Glomerular visceral epithelial cell (primary cell): Measurements from ENCODE around the gene ABCC1.
"Not testable (repeated sequence)": the region's sequence is repeated elsewhere in the genome, so short reads cannot be mapped to it uniquely, and the experiment has no call there.

Source experiments
- DNase-seq: peaks from one replicate; pipeline ENCODE4 v3.0.0-alpha.2; 2016; ENCODE audit errors: extremely low spot score

The ABCC1 gene

DNA sequence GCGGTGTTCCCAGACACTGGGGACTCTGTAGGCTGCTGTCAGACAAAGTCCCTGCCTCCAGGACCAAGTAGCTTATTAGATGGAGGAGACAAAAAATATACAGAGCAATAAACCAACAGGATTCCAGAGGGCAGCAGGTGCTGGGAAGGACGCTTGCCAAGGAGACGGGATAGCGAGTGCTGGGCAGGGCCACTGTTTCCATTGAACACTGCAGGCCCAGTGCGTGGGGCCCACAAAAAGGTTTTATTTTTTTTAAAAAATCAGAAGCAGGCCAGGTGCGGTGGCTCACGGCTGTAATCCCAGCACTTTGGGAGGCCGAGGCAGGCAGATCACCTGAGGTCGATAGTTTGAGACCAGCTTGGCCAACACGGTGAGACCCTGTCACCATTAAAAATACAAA, 189.6 kb downstream of the ABCC1 start:
- DNase-seq, result no peak

DNA sequence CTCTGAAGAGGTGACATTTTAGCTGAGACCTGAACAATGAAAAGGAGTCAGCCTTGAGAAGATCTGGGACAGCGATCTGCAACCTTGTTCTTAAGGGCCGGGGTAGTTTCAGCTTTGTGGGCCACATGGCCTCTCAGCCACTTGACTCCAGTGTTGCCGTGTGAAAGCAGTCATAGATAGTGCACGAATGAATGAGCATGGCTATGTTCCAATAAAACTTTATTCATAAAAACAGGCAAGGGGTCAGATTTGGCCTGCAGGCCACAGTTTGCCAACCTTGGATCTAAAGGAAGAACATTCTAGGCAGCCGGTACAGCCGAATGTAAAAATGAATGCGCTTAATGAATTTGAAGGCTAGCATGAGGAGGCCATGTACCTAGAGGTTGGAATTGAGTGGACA, 190.4 kb downstream of the ABCC1 start:
- no peak for DNase-seq

DNA sequence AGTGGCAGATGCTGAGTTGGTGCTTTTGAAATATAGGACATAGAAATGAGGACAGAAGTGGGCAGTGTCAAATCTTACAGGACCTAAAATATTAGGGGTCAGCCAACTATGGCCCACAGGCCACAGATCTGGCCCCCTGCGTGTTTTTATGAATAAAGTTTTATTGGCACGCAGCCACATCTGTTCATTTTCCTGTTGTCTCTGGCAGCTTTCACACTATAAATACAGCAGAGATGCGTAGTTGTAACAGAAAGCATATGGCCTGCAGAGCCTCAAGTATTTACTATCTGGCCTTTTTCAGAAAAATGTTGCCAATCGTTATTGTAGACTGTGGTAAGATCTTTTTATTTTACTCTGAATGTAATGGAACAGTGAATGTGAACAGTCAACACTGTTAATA, 191.1 kb downstream of the ABCC1 start:
- no peak for DNase-seq

DNA sequence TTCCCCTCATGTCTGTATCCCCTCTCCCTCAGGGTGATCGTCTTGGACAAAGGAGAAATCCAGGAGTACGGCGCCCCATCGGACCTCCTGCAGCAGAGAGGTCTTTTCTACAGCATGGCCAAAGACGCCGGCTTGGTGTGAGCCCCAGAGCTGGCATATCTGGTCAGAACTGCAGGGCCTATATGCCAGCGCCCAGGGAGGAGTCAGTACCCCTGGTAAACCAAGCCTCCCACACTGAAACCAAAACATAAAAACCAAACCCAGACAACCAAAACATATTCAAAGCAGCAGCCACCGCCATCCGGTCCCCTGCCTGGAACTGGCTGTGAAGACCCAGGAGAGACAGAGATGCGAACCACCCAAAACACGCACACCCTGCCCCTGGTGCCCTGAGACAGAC, 191.7 kb downstream of the ABCC1 start:
- DNase-seq, result no peak

DNA sequence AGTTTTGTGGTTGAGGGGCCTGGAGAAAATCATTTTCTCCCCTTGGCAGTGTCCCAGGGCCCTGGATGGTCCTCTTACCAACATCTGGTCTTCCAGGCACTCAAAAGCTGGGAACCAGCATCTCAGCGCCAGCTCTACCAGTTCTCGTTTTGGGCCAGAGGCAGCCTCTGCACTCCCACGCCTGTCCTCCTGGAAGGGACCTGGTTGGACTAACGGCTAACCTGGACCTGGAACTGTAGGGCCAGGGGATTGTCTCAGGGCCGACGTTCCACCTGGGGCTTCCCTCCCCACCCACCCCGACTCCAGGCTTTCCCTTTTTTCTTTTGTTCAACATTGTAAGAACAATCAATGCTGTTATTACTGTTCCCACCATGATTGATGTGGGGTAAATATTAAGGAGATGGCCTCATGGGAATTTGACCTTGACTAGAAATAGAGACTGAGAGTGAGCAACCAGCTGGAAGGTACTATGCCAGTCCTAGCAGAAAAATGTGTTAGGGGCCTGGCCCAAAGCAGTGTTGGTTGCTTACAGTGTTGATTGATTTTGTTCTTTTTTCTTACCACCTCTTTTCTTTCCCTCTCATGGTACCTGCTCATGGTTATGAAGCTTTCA, 192.5 kb downstream of the ABCC1 start:
- DNase-seq, result no peak

DNA sequence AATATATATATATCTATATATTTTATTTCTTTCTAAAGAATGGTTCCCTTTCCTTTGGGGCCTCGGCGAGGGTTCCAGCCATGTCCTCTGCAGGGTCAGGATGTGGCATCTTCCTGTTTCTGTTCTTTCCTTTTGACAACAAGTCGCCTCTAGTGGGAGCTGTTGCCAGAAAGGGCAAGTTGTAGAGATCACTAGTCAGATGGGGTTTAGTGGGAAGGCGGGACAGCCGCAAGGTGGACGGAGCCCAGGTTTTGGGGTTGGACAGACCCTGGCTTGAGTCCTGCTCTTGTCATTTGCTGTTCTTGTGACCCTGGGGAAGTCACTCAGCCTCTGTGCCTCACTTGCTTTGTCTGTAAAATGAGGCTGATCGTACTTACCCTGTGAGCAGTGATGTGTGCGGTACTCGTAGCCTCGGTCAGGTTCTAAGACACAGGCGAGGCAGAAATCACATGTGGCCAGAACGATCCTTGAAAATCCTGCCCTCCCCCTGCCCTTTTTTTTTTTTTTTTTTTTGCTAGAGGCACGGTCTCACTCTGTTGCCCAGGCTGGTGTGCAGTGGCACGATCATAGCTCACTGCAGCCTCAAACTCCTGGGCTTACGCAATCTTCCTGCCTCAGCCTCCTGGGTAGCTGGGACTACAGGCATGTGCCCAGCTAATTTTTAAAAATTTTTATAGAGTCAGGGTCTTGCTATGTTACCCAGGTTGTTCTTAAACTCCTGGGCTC, 193.8 kb downstream of the ABCC1 start:
- DNase-seq, result peak; percentile 27

DNA sequence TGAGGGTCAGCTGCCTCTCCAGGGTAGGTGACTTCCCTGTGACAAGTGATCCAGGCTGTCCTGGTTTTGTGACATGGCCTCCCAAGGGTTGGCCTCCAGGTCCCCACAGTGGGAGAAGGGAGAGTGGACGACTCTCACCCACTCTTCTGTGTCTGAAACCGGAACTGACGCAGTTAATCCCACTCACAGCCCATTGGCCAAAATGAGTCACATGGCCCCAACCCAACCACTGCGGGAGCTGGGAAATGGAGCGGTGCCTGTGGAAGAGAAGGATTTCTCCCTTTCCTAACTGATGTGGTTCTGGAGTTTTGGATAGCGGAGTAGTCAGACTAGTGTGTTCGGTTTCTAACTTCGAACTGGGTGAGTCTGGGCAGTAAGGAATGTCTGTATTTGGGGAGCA, 194.5 kb downstream of the ABCC1 start:
- DNase-seq, result peak; percentile 25

DNA sequence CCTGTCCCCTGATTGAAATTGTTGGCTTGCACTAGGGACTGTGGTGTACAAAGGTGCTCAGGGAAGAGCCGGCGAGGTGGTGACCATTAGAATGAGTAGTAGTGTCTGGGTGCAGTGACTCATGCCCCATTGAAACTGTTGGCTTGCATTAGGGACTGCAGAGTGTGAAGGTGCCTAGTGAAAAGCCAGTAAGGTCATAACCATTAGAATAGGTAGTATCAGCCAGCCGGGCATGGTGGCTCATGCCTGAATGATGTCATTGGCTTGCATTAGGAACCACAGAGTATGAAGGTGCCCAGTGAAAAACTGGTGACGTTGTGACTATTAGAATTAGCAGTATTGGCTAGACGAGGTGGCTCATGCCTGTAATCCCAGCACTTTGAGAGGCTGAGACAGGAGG, 195.0 kb downstream of the ABCC1 start:
- peak; percentile 86 for DNase-seq

DNA sequence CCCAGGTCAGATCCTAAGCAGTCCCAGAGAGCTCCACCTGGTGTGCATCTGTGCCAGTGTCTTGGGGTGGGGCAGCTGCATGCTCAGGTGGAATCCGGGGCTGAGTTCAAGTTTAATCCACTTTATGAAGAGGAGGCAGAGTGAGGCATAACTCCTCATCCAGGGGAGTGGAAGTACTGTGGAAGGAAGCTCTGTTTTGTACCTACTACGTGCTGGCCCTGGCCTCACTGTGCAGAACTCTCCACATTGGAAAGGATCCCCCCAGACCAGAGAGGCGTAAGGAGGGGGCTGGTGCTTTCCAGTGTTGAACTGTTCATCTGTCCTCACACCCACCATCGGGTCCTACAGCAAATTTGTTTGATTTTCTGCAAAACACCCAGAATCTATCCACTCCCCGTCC, 195.9 kb downstream of the ABCC1 start:
- DNase-seq, result no peak

DNA sequence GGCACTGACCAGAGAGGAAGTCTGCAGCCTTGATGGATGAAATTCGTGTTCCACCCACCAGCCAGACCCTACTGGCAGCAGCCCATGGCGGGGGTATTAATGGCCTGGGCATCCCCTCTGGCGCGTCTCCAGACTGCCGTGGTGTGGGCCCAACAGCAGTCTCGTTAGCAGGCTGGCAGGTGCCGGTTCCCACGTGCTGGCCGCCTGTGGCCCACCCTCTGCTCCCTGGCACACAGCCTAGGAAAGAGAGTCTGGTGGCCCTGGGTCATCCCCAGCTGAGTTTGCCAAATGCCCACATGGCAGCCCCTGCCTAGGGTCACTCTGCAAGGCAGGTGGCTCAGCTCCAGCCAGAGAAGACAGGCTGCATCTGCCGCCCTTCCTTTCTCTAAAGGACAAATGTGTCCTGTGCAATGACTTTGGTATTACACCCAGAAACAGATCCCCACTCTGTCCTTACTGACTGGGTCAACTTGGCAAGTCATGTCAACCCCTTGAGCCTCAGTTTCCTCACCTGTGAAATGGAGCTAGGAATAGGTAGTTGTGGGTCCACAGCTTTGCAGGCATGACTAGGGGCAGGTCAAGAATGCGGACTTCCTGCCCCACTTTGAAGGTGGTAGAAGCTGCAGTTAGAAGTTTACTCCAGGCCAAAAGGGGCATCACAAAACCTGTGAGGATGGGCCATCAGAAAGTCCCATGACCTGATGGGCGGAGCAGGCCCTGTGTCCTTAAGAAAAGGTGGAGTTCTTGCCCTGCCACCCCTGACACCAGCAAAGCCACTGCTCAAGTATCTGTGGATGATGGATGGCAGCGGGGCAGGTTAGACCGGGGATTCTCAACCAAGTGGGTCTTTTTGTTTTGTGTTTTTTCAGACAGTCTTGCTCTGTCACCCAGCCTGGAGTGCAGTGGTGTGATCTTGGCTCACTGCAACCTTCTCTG, 197.2 kb downstream of the ABCC1 start:
- no peak for DNase-seq

DNA sequence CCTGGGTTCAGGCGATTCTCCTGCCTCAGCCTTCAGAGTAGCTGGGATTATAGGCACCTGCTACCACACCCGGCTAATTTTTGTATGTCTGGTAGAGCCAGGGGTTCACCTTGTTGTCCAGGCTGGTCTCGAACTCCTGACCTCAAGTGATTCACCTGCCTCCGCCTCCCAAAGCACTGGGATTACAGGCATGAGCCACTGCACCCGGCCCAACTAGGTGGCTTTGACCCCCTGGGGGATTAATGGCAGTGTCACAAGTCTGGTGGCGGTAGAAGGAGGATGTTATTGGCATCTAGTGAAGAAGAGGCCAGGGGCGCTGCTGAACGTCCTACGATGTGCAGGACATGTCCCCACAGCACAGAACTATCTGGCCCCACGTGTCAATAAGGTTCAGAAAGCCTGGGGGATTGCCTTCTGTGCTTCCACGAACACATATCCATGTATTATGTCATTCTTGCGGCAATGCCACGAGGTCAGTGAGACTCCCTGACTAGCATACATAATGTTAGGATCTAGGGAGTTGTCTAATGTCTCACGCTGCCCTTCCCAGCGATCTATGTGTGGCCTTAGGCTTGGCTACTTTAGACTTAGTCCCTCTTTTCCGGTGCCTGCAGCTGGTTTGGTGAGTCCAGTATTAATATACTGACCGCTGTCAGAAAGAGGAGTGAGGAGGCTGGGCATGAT, 198.0 kb downstream of the ABCC1 start:
- DNase-seq, result no peak

DNA sequence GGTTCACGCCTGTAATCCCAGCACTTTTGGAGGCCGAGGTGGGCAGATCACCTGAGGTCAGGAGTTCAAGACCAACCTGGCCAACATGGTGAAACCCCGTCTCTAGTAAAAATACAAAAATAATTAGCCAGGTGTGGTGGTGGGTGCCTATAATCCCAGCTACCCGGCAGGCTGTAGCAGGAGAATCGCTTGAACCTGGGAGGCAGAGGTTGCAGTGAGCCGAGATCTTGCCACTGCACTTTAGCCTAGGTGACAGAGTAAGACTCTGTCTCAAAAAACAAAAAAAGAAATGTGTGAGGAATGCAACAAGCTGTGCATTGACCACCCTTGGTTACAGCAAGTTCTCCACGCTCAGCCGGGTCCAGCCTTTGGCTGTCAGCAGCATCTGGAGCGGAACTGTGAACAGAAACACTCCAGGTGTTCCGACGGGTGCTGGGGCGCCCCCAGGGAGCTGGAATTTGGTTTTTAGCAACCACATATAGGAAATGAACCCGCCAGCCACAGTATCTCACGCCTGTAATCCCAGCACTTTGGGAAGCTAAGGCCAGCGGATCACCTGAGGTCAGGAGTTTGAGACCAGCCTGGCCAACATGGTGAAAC, 198.7 kb downstream of the ABCC1 start:
- peak; percentile 88 for DNase-seq

DNA sequence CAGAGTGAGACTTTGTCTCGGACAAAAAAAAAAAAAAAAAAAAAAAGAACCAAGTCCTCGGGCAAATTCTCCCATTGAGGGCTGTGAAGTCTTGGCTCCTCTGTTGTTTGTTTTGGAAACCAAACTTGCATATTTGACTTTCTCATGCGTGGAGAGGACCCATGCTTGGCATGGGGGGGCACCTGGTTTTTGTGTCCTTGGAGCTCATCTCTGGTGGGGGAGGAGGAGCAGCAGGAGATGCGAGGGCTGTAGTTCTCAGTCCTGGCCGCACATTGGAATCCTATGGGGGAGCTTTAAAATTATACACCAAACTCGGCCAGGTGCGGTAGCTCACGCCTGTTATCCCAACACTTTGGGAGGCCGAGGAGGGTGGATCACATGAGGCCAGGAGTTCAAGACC, 199.3 kb downstream of the ABCC1 start:
- peak; percentile 83 for DNase-seq

DNA sequence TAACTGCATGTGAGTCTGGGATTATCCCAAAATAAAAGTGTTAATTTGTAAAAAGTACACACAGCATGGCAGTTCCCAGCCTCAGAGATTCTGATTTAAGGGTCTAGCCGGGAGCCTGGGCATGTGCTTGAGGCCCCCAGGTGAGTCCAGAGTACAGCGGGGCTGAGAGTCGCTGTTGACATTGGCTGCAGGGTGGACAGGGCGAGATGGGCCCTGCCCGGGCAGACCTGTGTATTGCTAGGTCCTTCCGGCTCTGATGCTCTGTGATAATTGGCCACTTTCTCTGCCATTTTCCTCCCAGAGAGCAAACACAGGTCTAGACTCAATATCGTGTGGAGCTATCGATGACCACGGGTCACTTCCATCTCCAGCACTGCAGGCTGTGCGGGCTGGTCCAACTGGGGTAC, 200.3 kb downstream of the ABCC1 start:
- DNase-seq, result no peak

DNA sequence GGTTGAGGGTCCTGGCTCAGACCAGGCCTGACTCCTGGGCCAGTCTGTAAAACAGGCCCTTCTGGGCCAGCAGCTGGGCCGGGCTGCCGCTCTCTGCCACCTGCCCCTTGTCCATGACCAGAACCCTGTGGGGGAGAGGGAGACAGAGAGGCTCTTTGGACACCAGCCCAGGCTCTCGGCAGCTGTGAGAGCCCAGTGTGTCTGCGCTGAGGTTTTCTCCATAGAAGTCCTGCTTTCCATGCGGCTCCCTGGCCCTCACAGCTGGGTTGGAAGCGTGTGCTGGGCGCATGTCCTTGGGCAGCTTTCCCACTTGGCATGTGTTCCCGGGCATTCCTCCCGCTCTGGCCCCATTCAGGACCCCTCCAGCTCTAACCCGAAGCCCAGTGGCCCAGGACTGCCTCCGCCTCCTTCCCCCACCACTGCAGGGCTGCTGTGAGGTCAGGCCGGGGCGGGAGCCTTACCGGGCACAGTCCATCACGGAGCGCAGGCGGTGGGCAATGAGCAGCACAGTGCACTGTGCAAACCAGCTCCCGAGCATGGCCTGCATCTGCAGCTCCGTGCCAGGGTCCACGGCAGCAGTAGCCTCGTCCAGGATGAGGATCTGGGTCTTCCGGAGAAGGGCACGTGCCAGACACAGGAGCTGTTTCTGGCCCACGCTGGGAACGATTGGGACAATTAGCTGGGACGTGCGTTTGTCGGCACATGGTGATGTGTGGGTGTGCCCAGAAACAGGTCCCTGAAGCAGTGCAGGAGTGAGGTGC, 200.9 kb downstream of the ABCC1 start:
- no peak for DNase-seq

DNA sequence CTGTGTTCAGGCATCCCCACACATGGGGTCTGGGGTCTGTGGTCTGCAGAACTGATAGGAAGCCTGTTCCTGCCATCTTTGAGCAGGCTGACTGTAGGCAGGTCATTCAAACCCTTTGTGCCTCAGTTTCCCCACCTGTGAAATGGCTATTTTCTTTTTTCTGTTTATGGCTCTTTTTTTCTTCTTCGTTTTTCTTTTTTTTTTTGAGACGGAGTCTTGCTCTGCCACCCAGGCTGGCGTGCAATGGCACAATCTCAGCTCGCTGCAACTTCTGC, 201.4 kb downstream of the ABCC1 start:
- DNase-seq, result no peak

DNA sequence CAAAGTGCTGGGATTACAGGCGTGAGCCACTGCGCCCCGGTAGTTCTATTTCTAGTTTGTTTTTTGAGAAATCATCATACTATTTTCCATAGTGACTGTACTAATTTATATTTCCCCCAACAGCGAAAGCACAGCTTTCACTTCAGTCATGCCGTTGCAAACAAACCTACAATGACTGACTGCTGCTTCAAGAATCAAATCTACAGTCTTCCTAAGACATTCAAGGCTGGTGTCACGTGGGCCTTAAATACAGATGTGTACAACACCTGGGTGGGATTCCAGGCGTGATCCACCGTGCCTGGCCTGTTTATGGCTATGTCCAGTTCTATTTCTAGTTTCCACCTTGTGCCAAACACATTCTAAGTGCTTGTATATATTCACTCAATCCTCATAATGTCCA, 201.9 kb downstream of the ABCC1 start:
- DNase-seq, result no peak

DNA sequence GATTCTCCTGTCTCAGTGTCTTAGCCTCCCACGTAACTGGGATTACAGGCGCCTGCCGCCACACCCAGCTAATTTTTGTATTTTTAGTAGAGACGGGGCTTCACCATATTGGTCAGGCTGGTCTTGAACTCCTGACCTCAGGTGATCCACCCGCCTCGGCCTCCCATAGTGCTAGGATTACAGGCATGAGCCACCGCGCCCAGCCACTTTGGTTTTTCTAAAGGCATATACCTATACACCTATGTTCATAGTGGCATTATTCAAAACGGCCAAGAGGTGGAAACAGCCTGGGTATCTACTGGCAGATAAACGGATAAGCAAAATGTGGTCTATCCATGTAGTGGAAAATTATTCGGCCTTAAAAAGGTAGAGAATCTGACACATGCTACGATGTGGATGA, 203.6 kb downstream of the ABCC1 start:
- not testable (repeated sequence) for DNase-seq

DNA sequence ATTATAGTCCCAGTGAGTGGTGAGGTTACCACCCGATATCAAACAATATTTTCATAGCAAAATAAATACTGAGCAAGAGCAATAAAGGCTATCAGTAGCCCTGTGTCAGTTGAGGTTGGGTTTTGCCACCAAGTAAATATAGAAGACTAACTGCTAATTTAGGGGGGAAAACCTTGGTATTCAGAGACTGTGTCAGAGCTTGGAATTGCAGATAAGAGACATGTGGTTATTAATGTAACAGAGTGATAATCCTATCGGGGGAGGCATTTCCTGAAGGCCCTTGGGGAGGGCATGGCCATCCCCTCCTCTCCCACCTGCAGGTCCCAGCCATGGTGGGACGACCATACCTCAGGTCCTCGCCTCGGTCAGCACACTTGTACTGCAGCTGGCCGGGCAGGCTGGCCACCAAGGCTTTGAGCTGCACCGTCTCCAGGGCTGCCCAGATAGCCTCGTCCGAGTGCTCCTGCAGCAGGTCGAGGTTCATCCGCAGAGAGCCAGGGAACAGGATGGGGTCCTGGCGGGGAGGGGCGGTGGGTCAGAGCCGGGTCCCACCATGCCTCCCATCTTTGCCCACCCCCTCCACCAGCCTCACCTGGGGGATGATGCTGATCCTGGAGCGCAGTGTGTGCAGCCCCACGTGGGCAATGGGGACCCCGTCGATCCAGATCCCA, 205.0 kb downstream of the ABCC1 start:
- DNase-seq, result no peak

DNA sequence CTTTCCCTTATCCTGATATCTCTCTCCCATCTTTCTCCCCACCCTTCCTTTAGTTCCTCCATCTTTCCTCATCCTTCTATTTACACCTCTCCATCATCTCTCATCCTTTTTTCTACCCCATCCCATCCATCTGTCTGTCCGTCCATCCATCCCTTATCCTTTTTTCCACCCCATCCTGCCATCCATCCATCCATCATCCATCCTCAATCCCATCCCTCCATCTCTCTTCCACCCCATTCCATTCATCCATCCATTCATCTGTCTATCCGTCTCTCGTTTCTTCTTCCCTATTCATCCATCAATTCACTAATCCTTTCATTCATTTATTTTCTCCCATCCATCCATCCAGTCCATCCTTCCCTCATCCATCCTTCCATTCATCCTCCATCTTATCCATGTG, 205.8 kb downstream of the ABCC1 start:
- no peak for DNase-seq

DNA sequence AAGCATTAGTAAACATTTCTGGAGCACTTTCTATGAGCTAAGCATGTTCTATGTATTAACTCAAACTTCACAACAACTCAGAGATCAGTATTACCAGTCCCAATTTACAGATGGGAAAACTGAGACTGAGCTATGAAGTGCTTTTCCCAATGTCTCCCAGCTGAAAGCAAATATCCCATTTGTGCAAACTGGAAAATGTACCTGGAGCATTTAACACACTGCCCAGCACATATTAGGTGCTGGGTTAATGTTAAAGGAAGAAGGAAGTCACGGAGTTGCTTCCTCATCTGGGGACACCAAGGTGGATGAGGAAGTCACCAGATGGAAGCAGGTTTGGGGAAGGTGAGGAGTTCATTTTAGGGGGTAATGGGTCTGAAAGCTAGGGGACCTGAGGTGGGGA, 207.8 kb downstream of the ABCC1 start:
- DNase-seq, result no peak
